K562 (cell line): ENCODE results near the gene FUT2.

Source experiments
- HDGF ChIP-seq: fragments of 450-650 bp; IDR thresholded peaks from 2 replicates; pipeline ENCODE4 v1.6.1; 2016
- POLR2A ChIP-seq: fragments of 450-650 bp; conservative IDR thresholded peaks from 2 replicates; pipeline ENCODE4 v1.6.1; 2016
- RAD21 ChIP-seq, 2 experiments: fragments of 250-450 bp in 1 of 2; fragments of 450-650 bp in 1 of 2; sonication (Bioruptor Pico) in 1 of 2; formaldehyde crosslinking in 1 of 2; IDR thresholded peaks in 1 of 2; conservative IDR thresholded peaks in 1 of 2; 2 replicates each; pipeline versions ENCODE4 v1.4.0 to v1.8.0; 2020 to 2022; ENCODE audit warnings: mild to moderate bottlenecking in 2 of 2, moderate library complexity in 1 of 2
- ZBTB33 ChIP-seq: sonication (generic); formaldehyde crosslinking; IDR thresholded peaks from 2 replicates; pipeline ENCODE4 v1.8.1; 2023; ENCODE audit warnings: mild to moderate bottlenecking, missing genetic modification reagents
- ZBTB40 ChIP-seq, 2 experiments: fragments of 450-650 bp in 1 of 2; sonication (generic) in 1 of 2; formaldehyde crosslinking in 1 of 2; IDR thresholded peaks; 2 replicates each; pipeline versions ENCODE4 v1.7.1 to v1.9.0; 2016 to 2022; ENCODE audit warnings: inconsistent platforms in 1 of 2, mild to moderate bottlenecking in 1 of 2, missing genetic modification reagents in 1 of 2

GRCh38 chr19:48726556-48726955 lies 30.8 kb downstream of the FUT2 start:
- TF ChIP-seq ZBTB40 (IDR thresholded peaks at IDR 0.05) (peak; percentile 89), ZBTB40 (CRISPR knock-in tag; IDR thresholded peaks at IDR 0.05) (no peak), RAD21 (CRISPR knock-in tag; conservative IDR thresholded peaks at IDR 0.05 in 1 of 2, IDR thresholded peaks at IDR 0.05 in 1 of 2) (no peak), HDGF (no peak), ZBTB33 (no peak), POLR2A (no peak)
